Fibroblast of lung (primary cell): Measurements from ENCODE around the gene MYZAP.

Experiments used
- CTCF ChIP-seq, 2 donors: IDR thresholded peaks in 1 of 2; conservative IDR thresholded peaks in 1 of 2; 1 replicate in 1 of 2; 2 replicates in 1 of 2; pipeline ENCODE4 v1.5.1; 2011 to 2012; ENCODE audit warnings: low read length in 2 of 2, control low read depth in 1 of 2, inconsistent platforms in 1 of 2, low read depth in 1 of 2, mild to moderate bottlenecking in 1 of 2
- EZH2 ChIP-seq: IDR thresholded peaks from 2 replicates; pipeline ENCODE4 v1.5.1; 2012; ENCODE audit warnings: low read length, control low read depth, mild to moderate bottlenecking; ENCODE audit errors: missing control alignments

GRCh38 chr15:57553526-57553925 is 38.2 kb upstream of the MYZAP start:
- TF ChIP-seq CTCF (conservative IDR thresholded peaks at IDR 0.05 in 1 of 2, IDR thresholded peaks at IDR 0.05 in 1 of 2; ENCODE audit: low read depth in 1 of 2, low read length in 2 of 2) (no peak), EZH2 (no peak)
